HepG2 (cell line): ENCODE results near the gene NPAS2.

Source experiments
- BRD4 ChIP-seq: sonication (generic); formaldehyde crosslinking; IDR thresholded peaks from 2 replicates; pipeline ENCODE4 v1.4.0; 2020; ENCODE audit warnings: missing genetic modification reagents
- HNRNPLL ChIP-seq: fragments of 200-400 bp; formaldehyde crosslinking; IDR thresholded peaks from 2 replicates; pipeline ENCODE4 v1.6.1; 2017; ENCODE audit warnings: mild to moderate bottlenecking, low read depth, low read length; ENCODE audit not compliant: poor library complexity, severe bottlenecking
- MAFK ChIP-seq, 2 experiments: IDR thresholded peaks in 1 of 2; conservative IDR thresholded peaks in 1 of 2; 2 replicates each; pipeline ENCODE4 v1.6.1; 2011; ENCODE audit warnings: improper control_type of control experiment in 2 of 2, low read length in 2 of 2
- NCOR1 ChIP-seq: fragments of 200-600 bp; sonication (generic); IDR thresholded peaks from 2 replicates; pipeline ENCODE4 v1.7.0; 2017; ENCODE audit warnings: antibody characterized with exemption, low read length, borderline replicate concordance
- TAF1 ChIP-seq: sonication (generic); formaldehyde crosslinking; IDR thresholded peaks from 2 replicates; pipeline ENCODE4 v1.4.0; 2020; ENCODE audit warnings: missing genetic modification reagents
- ZNF431 ChIP-seq: sonication (generic); formaldehyde crosslinking; IDR thresholded peaks from 2 replicates; pipeline ENCODE4 v1.9.0; 2022; ENCODE audit warnings: missing genetic modification reagents, low read depth, mild to moderate bottlenecking, borderline replicate concordance
- TF ChIP-seq, protein P1 (sequence below): sonication (generic); formaldehyde crosslinking; IDR thresholded peaks from 2 replicates; pipeline ENCODE4 v1.5.0; 2020; ENCODE audit warnings: mild to moderate bottlenecking, missing genetic modification reagents, moderate library complexity
- TF ChIP-seq, protein P2 (sequence below): sonication (generic); formaldehyde crosslinking; IDR thresholded peaks from 2 replicates; pipeline ENCODE4 v1.5.1; 2020; ENCODE audit warnings: mild to moderate bottlenecking, missing genetic modification reagents, moderate library complexity

DNA sequence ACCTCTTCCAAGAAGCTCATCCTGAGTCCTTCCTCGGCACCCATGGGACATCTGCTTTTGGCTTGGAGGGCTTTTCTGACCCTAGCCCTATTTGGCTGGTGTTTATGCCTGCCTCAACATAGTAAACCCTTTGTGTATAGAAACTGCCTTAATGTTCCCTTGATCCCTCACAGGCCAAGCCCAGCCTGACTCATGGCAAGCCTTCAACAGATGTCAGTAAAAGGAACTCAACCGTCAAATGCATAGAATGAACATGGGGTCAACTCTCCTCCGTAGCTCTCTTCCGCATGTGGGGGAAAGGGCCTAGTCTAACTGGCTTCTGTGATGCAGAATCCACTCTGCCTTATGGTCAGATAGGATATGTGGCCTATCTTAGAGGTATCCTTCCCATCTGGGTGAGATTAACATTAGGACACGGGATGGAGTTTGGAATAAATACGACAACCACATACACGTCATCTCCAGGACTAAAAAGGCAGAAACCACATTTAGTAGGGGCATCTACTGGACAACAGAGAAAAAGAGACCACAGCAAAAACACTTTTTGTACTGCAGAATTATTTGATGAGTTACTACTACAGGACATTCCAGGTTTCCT is 2.5 kb upstream of the NPAS2 start:
- no peak for TF ChIP-seq ZNF431 (CRISPR knock-in tag)
- no peak for TF ChIP-seq BRD4 (CRISPR knock-in tag)
- TF ChIP-seq HNRNPLL: no peak
- no peak for TF ChIP-seq MAFK (conservative IDR thresholded peaks at IDR 0.05 in 1 of 2, IDR thresholded peaks at IDR 0.05 in 1 of 2; ENCODE audit: low read length in 2 of 2)
- TF ChIP-seq, protein P1, sequence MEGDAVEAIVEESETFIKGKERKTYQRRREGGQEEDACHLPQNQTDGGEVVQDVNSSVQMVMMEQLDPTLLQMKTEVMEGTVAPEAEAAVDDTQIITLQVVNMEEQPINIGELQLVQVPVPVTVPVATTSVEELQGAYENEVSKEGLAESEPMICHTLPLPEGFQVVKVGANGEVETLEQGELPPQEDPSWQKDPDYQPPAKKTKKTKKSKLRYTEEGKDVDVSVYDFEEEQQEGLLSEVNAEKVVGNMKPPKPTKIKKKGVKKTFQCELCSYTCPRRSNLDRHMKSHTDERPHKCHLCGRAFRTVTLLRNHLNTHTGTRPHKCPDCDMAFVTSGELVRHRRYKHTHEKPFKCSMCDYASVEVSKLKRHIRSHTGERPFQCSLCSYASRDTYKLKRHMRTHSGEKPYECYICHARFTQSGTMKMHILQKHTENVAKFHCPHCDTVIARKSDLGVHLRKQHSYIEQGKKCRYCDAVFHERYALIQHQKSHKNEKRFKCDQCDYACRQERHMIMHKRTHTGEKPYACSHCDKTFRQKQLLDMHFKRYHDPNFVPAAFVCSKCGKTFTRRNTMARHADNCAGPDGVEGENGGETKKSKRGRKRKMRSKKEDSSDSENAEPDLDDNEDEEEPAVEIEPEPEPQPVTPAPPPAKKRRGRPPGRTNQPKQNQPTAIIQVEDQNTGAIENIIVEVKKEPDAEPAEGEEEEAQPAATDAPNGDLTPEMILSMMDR (CRISPR knock-in tag): no peak
- TF ChIP-seq TAF1 (CRISPR knock-in tag): no peak
- TF ChIP-seq, protein P2, sequence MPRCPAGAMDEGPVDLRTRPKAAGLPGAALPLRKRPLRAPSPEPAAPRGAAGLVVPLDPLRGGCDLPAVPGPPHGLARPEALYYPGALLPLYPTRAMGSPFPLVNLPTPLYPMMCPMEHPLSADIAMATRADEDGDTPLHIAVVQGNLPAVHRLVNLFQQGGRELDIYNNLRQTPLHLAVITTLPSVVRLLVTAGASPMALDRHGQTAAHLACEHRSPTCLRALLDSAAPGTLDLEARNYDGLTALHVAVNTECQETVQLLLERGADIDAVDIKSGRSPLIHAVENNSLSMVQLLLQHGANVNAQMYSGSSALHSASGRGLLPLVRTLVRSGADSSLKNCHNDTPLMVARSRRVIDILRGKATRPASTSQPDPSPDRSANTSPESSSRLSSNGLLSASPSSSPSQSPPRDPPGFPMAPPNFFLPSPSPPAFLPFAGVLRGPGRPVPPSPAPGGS (CRISPR knock-in tag): no peak
- no peak for TF ChIP-seq NCOR1
